HUES48 (cell line): ENCODE measurements around the gene TMPRSS7.

Experiments
- H3K27ac ChIP-seq: one replicate; pipeline ENCODE4 v1.7.0; 2013; ENCODE audit warnings: low read depth, low read length, inconsistent platforms
- H3K27me3 ChIP-seq: 2 replicates; pipeline ENCODE4 v1.6.1; 2013; ENCODE audit warnings: mild to moderate bottlenecking, low read length; ENCODE audit not compliant: control insufficient read depth, insufficient read depth
- H3K36me3 ChIP-seq: 2 replicates; pipeline ENCODE4 v1.6.1; 2013; ENCODE audit warnings: low read length; ENCODE audit not compliant: control insufficient read depth, insufficient read depth
- H3K4me1 ChIP-seq: 2 replicates; pipeline ENCODE4 v1.6.1; 2013; ENCODE audit warnings: mild to moderate bottlenecking, low read length; ENCODE audit not compliant: control insufficient read depth, insufficient read depth
- H3K4me3 ChIP-seq: 2 replicates; pipeline ENCODE4 v1.5.1; 2013; ENCODE audit warnings: mild to moderate bottlenecking, low read depth, low read length
- H3K9ac ChIP-seq: 2 replicates; pipeline ENCODE4 v1.6.1; 2013; ENCODE audit warnings: mild to moderate bottlenecking, low read depth, low read length, moderate library complexity
- H3K9me3 ChIP-seq: 2 replicates; pipeline ENCODE4 v1.6.1; 2013; ENCODE audit warnings: low read length; ENCODE audit not compliant: control insufficient read depth, insufficient read depth

The TMPRSS7 gene

GRCh38 chr3:112121577-112122547 is 87.3 kb downstream of the TMPRSS7 start:
- H3K9ac ChIP-seq: no peak overlapping the region
- peaks cover 23% of the 10 kb centered on the region for H3K4me1 ChIP-seq

GRCh38 chr3:112122870-112123269 is 88.3 kb downstream of the TMPRSS7 start:
- peaks cover 33% of the 10 kb centered on the region for H3K4me1 ChIP-seq
- no peak overlapping the region for H3K9ac ChIP-seq
- H3K27me3 ChIP-seq: no peaks in the 10 kb centered on the region
- H3K36me3 ChIP-seq: 0 out of 2 replicates have a peak, but pooled peaks cover under 1% of the 10 kb centered on the region
- H3K9me3 ChIP-seq: no peaks in the 10 kb centered on the region
- no peak overlapping the region for H3K4me3 ChIP-seq
- no peak overlapping the region for H3K27ac ChIP-seq

More at GRCh38 chr3:112121577-112122547, 87.3 kb downstream of the TMPRSS7 start:
- H3K4me3 ChIP-seq: no peak overlapping the region
- H3K9me3 ChIP-seq: no peaks in the 10 kb centered on the region
- no peaks in the 10 kb centered on the region for H3K27me3 ChIP-seq
- H3K27ac ChIP-seq: no peak overlapping the region
- 0 out of 2 replicates have a peak, but pooled peaks cover 7% of the 10 kb centered on the region for H3K36me3 ChIP-seq

GRCh38 chr3:112123548-112123947 is 89.0 kb downstream of the TMPRSS7 start:
- Histone ChIP-seq H3K4me3 (no peak overlapping the region), H3K4me1 (peaks cover 36% of the 10 kb centered on the region), H3K9me3 (no peaks in the 10 kb centered on the region), H3K27me3 (no peaks in the 10 kb centered on the region), H3K9ac (no peak overlapping the region), H3K36me3 (no peaks in the 10 kb centered on the region), H3K27ac (no peak overlapping the region)

- no peaks in the 10 kb centered on the region for H3K36me3 ChIP-seq
- H3K4me1 ChIP-seq: peaks cover 48% of the 10 kb centered on the region
- H3K27ac ChIP-seq: peak overlapping the region; percentile 39
- no peaks in the 10 kb centered on the region for H3K27me3 ChIP-seq
- no peaks in the 10 kb centered on the region for H3K9me3 ChIP-seq
- H3K4me3 ChIP-seq: no peak overlapping the region
- H3K9ac ChIP-seq: no peak overlapping the region
Observed at GRCh38 chr3:112124907-112125607, 90.5 kb downstream of the TMPRSS7 start.

- Histone ChIP-seq H3K4me1 (peaks cover 48% of the 10 kb centered on the region), H3K27me3 (no peaks in the 10 kb centered on the region), H3K27ac (peak overlapping the region; percentile 81), H3K9ac (peak overlapping the region; percentile 60; the same call in 1 of the 2 replicates), H3K4me3 (0 out of 2 replicates have a peak overlapping the region, but pooled peaks have one; percentile 30), H3K36me3 (no peaks in the 10 kb centered on the region), H3K9me3 (no peaks in the 10 kb centered on the region)
Observed at GRCh38 chr3:112126511-112126911, 92.0 kb downstream of the TMPRSS7 start.

GRCh38 chr3:112127522-112128494 is 93.3 kb downstream of the TMPRSS7 start:
- Histone ChIP-seq H3K27ac (no peak overlapping the region), H3K4me1 (peaks cover 48% of the 10 kb centered on the region), H3K4me3 (no peak overlapping the region)

GRCh38 chr3:112128843-112129727 is 94.5 kb downstream of the TMPRSS7 start:
- no peak overlapping the region for H3K9ac ChIP-seq
- no peak overlapping the region for H3K27ac ChIP-seq
- no peak overlapping the region for H3K4me3 ChIP-seq
- no peaks in the 10 kb centered on the region for H3K27me3 ChIP-seq
- H3K9me3 ChIP-seq: no peaks in the 10 kb centered on the region
- H3K36me3 ChIP-seq: no peaks in the 10 kb centered on the region
- H3K4me1 ChIP-seq: peaks cover 48% of the 10 kb centered on the region

More at GRCh38 chr3:112127522-112128494, 93.3 kb downstream of the TMPRSS7 start:
- H3K9ac ChIP-seq: no peak overlapping the region
- H3K9me3 ChIP-seq: no peaks in the 10 kb centered on the region
- no peaks in the 10 kb centered on the region for H3K36me3 ChIP-seq
- no peaks in the 10 kb centered on the region for H3K27me3 ChIP-seq

- Histone ChIP-seq H3K36me3 (no peaks in the 10 kb centered on the region), H3K27me3 (no peaks in the 10 kb centered on the region), H3K9me3 (no peaks in the 10 kb centered on the region), H3K9ac (no peak overlapping the region), H3K4me3 (no peak overlapping the region), H3K27ac (no peak overlapping the region), H3K4me1 (peaks cover 43% of the 10 kb centered on the region)
Observed at GRCh38 chr3:112129925-112130637, 95.5 kb downstream of the TMPRSS7 start.

- H3K9ac ChIP-seq: no peak overlapping the region
- H3K4me3 ChIP-seq: no peak overlapping the region
- H3K27me3 ChIP-seq: no peaks in the 10 kb centered on the region
- H3K4me1 ChIP-seq: peaks cover 38% of the 10 kb centered on the region
- no peaks in the 10 kb centered on the region for H3K9me3 ChIP-seq
- H3K27ac ChIP-seq: no peak overlapping the region
- no peaks in the 10 kb centered on the region for H3K36me3 ChIP-seq
Observed at GRCh38 chr3:112130638-112130993, 96.1 kb downstream of the TMPRSS7 start.
